ENCODE measurements around the gene ZNF845.

DNA sequence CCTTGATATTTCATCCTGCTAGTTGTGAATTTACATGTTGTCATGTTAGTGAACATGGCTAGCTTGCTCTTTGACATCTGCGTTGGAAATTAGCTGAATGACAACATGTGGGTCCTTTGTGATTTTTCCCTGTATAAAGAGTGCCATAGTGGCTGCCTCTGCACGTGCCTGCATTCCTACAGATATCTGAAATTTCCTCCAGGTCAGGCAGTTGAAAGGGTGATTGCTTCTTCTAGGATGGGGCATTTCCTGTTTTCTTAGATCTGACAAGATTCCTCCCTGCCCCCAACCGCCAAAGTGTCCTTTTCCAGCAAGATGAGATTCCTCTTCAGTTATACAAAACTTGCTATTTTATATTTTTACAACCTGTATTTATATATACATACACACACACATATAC is 40.7 kb downstream of the ZNF845 start:
- TF ChIP-seq, protein P1, sequence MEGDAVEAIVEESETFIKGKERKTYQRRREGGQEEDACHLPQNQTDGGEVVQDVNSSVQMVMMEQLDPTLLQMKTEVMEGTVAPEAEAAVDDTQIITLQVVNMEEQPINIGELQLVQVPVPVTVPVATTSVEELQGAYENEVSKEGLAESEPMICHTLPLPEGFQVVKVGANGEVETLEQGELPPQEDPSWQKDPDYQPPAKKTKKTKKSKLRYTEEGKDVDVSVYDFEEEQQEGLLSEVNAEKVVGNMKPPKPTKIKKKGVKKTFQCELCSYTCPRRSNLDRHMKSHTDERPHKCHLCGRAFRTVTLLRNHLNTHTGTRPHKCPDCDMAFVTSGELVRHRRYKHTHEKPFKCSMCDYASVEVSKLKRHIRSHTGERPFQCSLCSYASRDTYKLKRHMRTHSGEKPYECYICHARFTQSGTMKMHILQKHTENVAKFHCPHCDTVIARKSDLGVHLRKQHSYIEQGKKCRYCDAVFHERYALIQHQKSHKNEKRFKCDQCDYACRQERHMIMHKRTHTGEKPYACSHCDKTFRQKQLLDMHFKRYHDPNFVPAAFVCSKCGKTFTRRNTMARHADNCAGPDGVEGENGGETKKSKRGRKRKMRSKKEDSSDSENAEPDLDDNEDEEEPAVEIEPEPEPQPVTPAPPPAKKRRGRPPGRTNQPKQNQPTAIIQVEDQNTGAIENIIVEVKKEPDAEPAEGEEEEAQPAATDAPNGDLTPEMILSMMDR (IDR thresholded peaks at IDR 0.05), result no peak
- TF ChIP-seq POLR2A (IDR thresholded peaks at IDR 0.05), result no peak

All from body of pancreas (tissue), 4 donors.